Measurements from ENCODE around the gene CPT1A. TPM values are rescaled to one million over a fixed set of nuclear protein-coding genes. Genes with fewer than 3 reads are reported as not detected.

The CPT1A gene
- total RNA-seq, 1 experiment from 2014 or later: 13.1 TPM

GRCh38 chr11:68829581-68829980 lies 12.1 kb downstream of the CPT1A start:
- H3K9ac ChIP-seq (ENCODE audit: low read length): no peak overlapping the region
- H3K27me3 ChIP-seq (ENCODE audit: low read length): no peaks in the 10 kb centered on the region
- no peak overlapping the region for H2AFZ ChIP-seq (ENCODE audit: low read length)
- 0 out of 2 replicates have a peak, but pooled peaks cover 4% of the 10 kb centered on the region for H3K79me2 ChIP-seq (ENCODE audit: low read length)
- no peak overlapping the region for H3K27ac ChIP-seq (ENCODE audit: low read length)
- H3K36me3 ChIP-seq (ENCODE audit: insufficient read depth, low read length): no peaks in the 10 kb centered on the region
- H3K4me2 ChIP-seq (ENCODE audit: low read depth, low read length, poor library complexity, severe bottlenecking): no peak overlapping the region
- H3K9me2 ChIP-seq (replicated peaks; ENCODE audit: insufficient read depth, low read length): no peaks in the 10 kb centered on the region
- no peaks in the 10 kb centered on the region for H3K4me1 ChIP-seq (ENCODE audit: low read length)
- H3K9me3 ChIP-seq (ENCODE audit: low read length): no peaks in the 10 kb centered on the region
- no peak overlapping the region for H3K4me3 ChIP-seq (ENCODE audit: low read length)
- peaks cover 12% of the 10 kb centered on the region for H4K20me1 ChIP-seq (ENCODE audit: insufficient read depth, low read depth, low read length)
- no peak for DNase-seq

GRCh38 chr11:68828957-68829356 lies 12.8 kb downstream of the CPT1A start:
- Histone ChIP-seq H3K4me2 (ENCODE audit: low read depth, low read length, poor library complexity, severe bottlenecking) (no peak overlapping the region), H3K9ac (ENCODE audit: low read length) (no peak overlapping the region), H3K27ac (ENCODE audit: low read length) (no peak overlapping the region), H3K79me2 (ENCODE audit: low read length) (0 out of 2 replicates have a peak, but pooled peaks cover 4% of the 10 kb centered on the region), H3K27me3 (ENCODE audit: low read length) (no peaks in the 10 kb centered on the region), H3K4me1 (ENCODE audit: low read length) (no peaks in the 10 kb centered on the region), H3K36me3 (ENCODE audit: insufficient read depth, low read length) (no peaks in the 10 kb centered on the region), H4K20me1 (ENCODE audit: insufficient read depth, low read depth, low read length) (peaks cover 12% of the 10 kb centered on the region), H3K4me3 (ENCODE audit: low read length) (no peak overlapping the region), H2AFZ (ENCODE audit: low read length) (no peak overlapping the region), H3K9me3 (ENCODE audit: low read length) (no peaks in the 10 kb centered on the region), H3K9me2 (replicated peaks; ENCODE audit: insufficient read depth, low read length) (no peaks in the 10 kb centered on the region)
- no peak for DNase-seq

- Histone ChIP-seq H3K9ac (ENCODE audit: low read length) (no peak overlapping the region), H3K27ac (ENCODE audit: low read length) (no peak overlapping the region), H3K27me3 (ENCODE audit: low read length) (no peaks in the 10 kb centered on the region), H3K4me1 (ENCODE audit: low read length) (no peaks in the 10 kb centered on the region), H3K79me2 (ENCODE audit: low read length) (0 out of 2 replicates have a peak, but pooled peaks cover 4% of the 10 kb centered on the region), H3K4me3 (ENCODE audit: low read length) (no peak overlapping the region), H3K9me2 (replicated peaks; ENCODE audit: insufficient read depth, low read length) (no peaks in the 10 kb centered on the region), H2AFZ (ENCODE audit: low read length) (no peak overlapping the region), H3K4me2 (ENCODE audit: low read depth, low read length, poor library complexity, severe bottlenecking) (no peak overlapping the region), H4K20me1 (ENCODE audit: insufficient read depth, low read depth, low read length) (peaks cover 12% of the 10 kb centered on the region), H3K9me3 (ENCODE audit: low read length) (no peaks in the 10 kb centered on the region), H3K36me3 (ENCODE audit: insufficient read depth, low read length) (no peaks in the 10 kb centered on the region)
- DNase-seq: no peak
Measured at GRCh38 chr11:68828155-68828931, 13.4 kb downstream of the CPT1A start.

GRCh38 chr11:68827733-68828132 lies 14.0 kb downstream of the CPT1A start:
- DNase-seq: no peak
- no peak overlapping the region for H3K27ac ChIP-seq (ENCODE audit: low read length)
- H3K9me2 ChIP-seq (replicated peaks; ENCODE audit: insufficient read depth, low read length): no peaks in the 10 kb centered on the region
- H3K4me1 ChIP-seq (ENCODE audit: low read length): no peaks in the 10 kb centered on the region
- H2AFZ ChIP-seq (ENCODE audit: low read length): no peak overlapping the region
- no peak overlapping the region for H3K4me3 ChIP-seq (ENCODE audit: low read length)
- 0 out of 2 replicates have a peak, but pooled peaks cover 4% of the 10 kb centered on the region for H3K79me2 ChIP-seq (ENCODE audit: low read length)
- H3K9me3 ChIP-seq (ENCODE audit: low read length): no peaks in the 10 kb centered on the region
- no peak overlapping the region for H3K4me2 ChIP-seq (ENCODE audit: low read depth, low read length, poor library complexity, severe bottlenecking)
- H3K9ac ChIP-seq (ENCODE audit: low read length): no peak overlapping the region
- peaks cover 15% of the 10 kb centered on the region for H4K20me1 ChIP-seq (ENCODE audit: insufficient read depth, low read depth, low read length)
- H3K36me3 ChIP-seq (ENCODE audit: insufficient read depth, low read length): no peaks in the 10 kb centered on the region
- H3K27me3 ChIP-seq (ENCODE audit: low read length): no peaks in the 10 kb centered on the region

DNA sequence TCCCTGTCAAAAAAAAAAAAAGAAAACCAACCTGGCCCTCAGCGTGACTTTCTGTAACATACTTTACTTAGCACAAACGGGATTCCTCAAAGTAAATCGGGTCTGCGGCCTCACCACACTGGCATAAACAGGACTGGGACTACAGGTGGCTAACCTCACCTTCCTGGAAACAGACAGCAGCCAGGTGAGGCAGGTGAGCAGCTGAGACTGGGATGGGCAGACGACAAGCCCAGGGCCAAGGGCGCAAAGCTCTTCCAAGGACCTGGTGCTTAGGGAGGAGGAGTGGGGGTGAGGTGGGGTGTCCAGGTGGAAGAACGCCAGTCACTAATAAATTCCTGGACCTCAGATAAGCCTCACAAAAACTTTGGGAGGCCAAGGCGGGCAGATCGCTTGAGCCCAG lies 15.0 kb downstream of the CPT1A start:
- H3K9ac ChIP-seq (ENCODE audit: low read length): no peak overlapping the region
- H3K4me2 ChIP-seq (ENCODE audit: low read depth, low read length, poor library complexity, severe bottlenecking): no peak overlapping the region
- peaks cover 19% of the 10 kb centered on the region for H4K20me1 ChIP-seq (ENCODE audit: insufficient read depth, low read depth, low read length)
- no peaks in the 10 kb centered on the region for H3K9me3 ChIP-seq (ENCODE audit: low read length)
- no peaks in the 10 kb centered on the region for H3K4me1 ChIP-seq (ENCODE audit: low read length)
- DNase-seq: no peak
- H3K79me2 ChIP-seq (ENCODE audit: low read length): peaks cover 7% of the 10 kb centered on the region; the same call in 1 of the 2 replicates
- H3K27ac ChIP-seq (ENCODE audit: low read length): no peak overlapping the region
- H3K36me3 ChIP-seq (ENCODE audit: insufficient read depth, low read length): no peaks in the 10 kb centered on the region
- H3K9me2 ChIP-seq (replicated peaks; ENCODE audit: insufficient read depth, low read length): no peaks in the 10 kb centered on the region
- H3K4me3 ChIP-seq (ENCODE audit: low read length): no peak overlapping the region
- H2AFZ ChIP-seq (ENCODE audit: low read length): no peak overlapping the region
- no peaks in the 10 kb centered on the region for H3K27me3 ChIP-seq (ENCODE audit: low read length)

- Histone ChIP-seq H3K4me2 (ENCODE audit: low read depth, low read length, poor library complexity, severe bottlenecking) (no peak overlapping the region), H2AFZ (ENCODE audit: low read length) (no peak overlapping the region), H4K20me1 (ENCODE audit: insufficient read depth, low read depth, low read length) (peaks cover 16% of the 10 kb centered on the region), H3K9ac (ENCODE audit: low read length) (no peak overlapping the region), H3K9me2 (replicated peaks; ENCODE audit: insufficient read depth, low read length) (no peaks in the 10 kb centered on the region), H3K79me2 (ENCODE audit: low read length) (peaks cover 4% of the 10 kb centered on the region; the same call in 1 of the 2 replicates), H3K4me3 (ENCODE audit: low read length) (no peak overlapping the region), H3K27me3 (ENCODE audit: low read length) (no peaks in the 10 kb centered on the region), H3K27ac (ENCODE audit: low read length) (no peak overlapping the region), H3K36me3 (ENCODE audit: insufficient read depth, low read length) (no peaks in the 10 kb centered on the region), H3K9me3 (ENCODE audit: low read length) (no peaks in the 10 kb centered on the region), H3K4me1 (ENCODE audit: low read length) (no peaks in the 10 kb centered on the region)
- no peak for DNase-seq
Measured at GRCh38 chr11:68825571-68825970, 16.1 kb downstream of the CPT1A start.

GRCh38 chr11:68822546-68822945 lies 19.2 kb downstream of the CPT1A start:
- H2AFZ ChIP-seq (ENCODE audit: low read length): no peak overlapping the region
- no peaks in the 10 kb centered on the region for H3K4me1 ChIP-seq (ENCODE audit: low read length)
- H3K27me3 ChIP-seq (ENCODE audit: low read length): no peaks in the 10 kb centered on the region
- H3K4me2 ChIP-seq (ENCODE audit: low read depth, low read length, poor library complexity, severe bottlenecking): no peak overlapping the region
- H3K36me3 ChIP-seq (ENCODE audit: insufficient read depth, low read length): no peaks in the 10 kb centered on the region
- no peak overlapping the region for H3K9ac ChIP-seq (ENCODE audit: low read length)
- peaks cover 3% of the 10 kb centered on the region; the same call in 1 of the 2 replicates for H3K79me2 ChIP-seq (ENCODE audit: low read length)
- H3K9me3 ChIP-seq (ENCODE audit: low read length): no peaks in the 10 kb centered on the region
- DNase-seq: no peak
- H4K20me1 ChIP-seq (ENCODE audit: insufficient read depth, low read depth, low read length): peaks cover 18% of the 10 kb centered on the region; the same call in 1 of the 2 replicates
- no peak overlapping the region for H3K4me3 ChIP-seq (ENCODE audit: low read length)
- H3K9me2 ChIP-seq (replicated peaks; ENCODE audit: insufficient read depth, low read length): no peaks in the 10 kb centered on the region
- H3K27ac ChIP-seq (ENCODE audit: low read length): no peak overlapping the region

DNA sequence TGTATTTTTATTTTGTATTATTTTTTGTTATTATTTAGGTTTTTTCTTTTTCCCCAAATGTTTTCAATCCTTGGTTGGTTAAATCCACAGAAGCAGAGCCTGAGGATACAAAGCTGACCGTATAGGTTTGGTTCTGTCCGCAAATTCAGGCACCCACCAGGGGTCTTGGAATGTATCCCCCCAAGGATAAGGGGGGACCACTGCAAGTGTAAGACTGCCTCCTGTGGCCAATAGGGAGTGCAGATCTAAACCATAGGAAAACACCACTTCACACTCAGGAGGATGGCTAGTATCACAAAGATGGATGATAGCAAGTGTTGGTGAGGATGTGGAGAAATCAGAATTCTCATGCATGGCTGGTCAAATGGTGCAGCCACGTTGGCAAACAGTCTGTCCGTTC lies 20.0 kb downstream of the CPT1A start:
- no peaks in the 10 kb centered on the region for H3K36me3 ChIP-seq (ENCODE audit: insufficient read depth, low read length)
- H3K27ac ChIP-seq (ENCODE audit: low read length): no peak overlapping the region
- no peak overlapping the region for H3K9ac ChIP-seq (ENCODE audit: low read length)
- H4K20me1 ChIP-seq (ENCODE audit: insufficient read depth, low read depth, low read length): peaks cover 18% of the 10 kb centered on the region; the same call in 1 of the 2 replicates
- peaks cover 3% of the 10 kb centered on the region; the same call in 1 of the 2 replicates for H3K79me2 ChIP-seq (ENCODE audit: low read length)
- no peak for DNase-seq
- H3K27me3 ChIP-seq (ENCODE audit: low read length): no peaks in the 10 kb centered on the region
- H3K4me2 ChIP-seq (ENCODE audit: low read depth, low read length, poor library complexity, severe bottlenecking): no peak overlapping the region
- H3K4me1 ChIP-seq (ENCODE audit: low read length): no peaks in the 10 kb centered on the region
- no peak overlapping the region for H3K4me3 ChIP-seq (ENCODE audit: low read length)
- no peak overlapping the region for H2AFZ ChIP-seq (ENCODE audit: low read length)
- no peaks in the 10 kb centered on the region for H3K9me3 ChIP-seq (ENCODE audit: low read length)
- no peaks in the 10 kb centered on the region for H3K9me2 ChIP-seq (replicated peaks; ENCODE audit: insufficient read depth, low read length)

Data from Karpas-422 (cell line).